AG04449 (cell line): ENCODE results near the gene KRT20.
"Not testable (repeated sequence)": the region's sequence is repeated elsewhere in the genome, so short reads cannot be mapped to it uniquely, and the experiment has no call there.

Experiments
- CTCF ChIA-PET: fragments of 350-600 bp; formaldehyde crosslinking; extraction: SDS; loops from one replicate; lab custom pipeline; 2021; ENCODE audit warnings: antibody characterized with exemption; lab: Yijun Ruan, JAX
- POLR2A ChIA-PET: fragments of 400-600, 350-600 bp; formaldehyde crosslinking; extraction: SDS; loops from one replicate; lab custom pipeline; 2020; ENCODE audit warnings: antibody characterized with exemption, inconsistent platforms; lab: Yijun Ruan, JAX
- DNase-seq: peaks from one replicate; pipeline ENCODE4 v3.0.0-alpha.2; 2010; ENCODE audit warnings: low read depth, low spot score
- H3K4me3 ChIP-seq: 2 replicates; pipeline ENCODE4 v1.5.1; 2011; ENCODE audit warnings: low read depth, mild to moderate bottlenecking, control low read depth, low read length
- TF ChIP-seq, protein P1 (sequence below): IDR thresholded peaks from one replicate; pipeline ENCODE4 v1.5.1; 2011; ENCODE audit warnings: mild to moderate bottlenecking, moderate library complexity, low read length, control low read depth, inconsistent platforms; ENCODE audit not compliant: insufficient read depth; ENCODE audit errors: missing control alignments

KRT20 gene

DNA sequence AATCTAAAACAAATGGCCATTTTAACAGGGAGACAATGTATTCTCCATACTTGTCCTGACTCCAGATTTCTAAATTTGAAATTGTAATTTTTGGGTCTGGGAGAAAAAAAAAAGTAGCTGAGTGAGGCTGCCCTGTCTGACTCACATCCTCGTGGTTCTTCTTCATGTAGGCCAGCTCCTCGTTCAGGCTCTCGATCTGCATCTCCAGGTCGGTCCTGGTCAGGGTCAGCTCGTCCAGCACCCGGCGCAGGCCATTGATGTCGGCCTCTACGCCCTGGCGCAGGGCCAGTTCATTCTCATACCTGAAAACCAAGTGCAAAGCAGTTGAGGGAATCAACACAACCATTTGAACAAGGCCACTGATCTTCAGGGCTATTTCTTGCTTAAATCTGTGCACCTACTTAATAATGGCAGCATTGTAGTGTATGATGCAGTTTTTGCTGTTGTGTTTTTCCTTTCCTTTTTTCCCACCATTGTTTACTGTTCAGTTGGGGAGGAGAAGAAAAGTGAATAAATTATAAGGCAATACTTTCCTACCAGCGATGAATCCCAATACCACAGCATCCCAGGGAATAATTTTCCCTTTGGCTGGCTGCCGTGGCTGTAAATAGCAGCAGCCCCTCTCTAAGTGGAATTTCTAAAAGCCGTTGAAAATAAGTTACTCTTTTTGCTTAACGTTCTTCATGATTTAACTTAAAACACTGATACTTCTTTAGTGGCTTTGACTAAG, 20.2 kb downstream of the KRT20 start:
- no peak overlapping the region for H3K4me3 ChIP-seq
- TF ChIP-seq, protein P1, sequence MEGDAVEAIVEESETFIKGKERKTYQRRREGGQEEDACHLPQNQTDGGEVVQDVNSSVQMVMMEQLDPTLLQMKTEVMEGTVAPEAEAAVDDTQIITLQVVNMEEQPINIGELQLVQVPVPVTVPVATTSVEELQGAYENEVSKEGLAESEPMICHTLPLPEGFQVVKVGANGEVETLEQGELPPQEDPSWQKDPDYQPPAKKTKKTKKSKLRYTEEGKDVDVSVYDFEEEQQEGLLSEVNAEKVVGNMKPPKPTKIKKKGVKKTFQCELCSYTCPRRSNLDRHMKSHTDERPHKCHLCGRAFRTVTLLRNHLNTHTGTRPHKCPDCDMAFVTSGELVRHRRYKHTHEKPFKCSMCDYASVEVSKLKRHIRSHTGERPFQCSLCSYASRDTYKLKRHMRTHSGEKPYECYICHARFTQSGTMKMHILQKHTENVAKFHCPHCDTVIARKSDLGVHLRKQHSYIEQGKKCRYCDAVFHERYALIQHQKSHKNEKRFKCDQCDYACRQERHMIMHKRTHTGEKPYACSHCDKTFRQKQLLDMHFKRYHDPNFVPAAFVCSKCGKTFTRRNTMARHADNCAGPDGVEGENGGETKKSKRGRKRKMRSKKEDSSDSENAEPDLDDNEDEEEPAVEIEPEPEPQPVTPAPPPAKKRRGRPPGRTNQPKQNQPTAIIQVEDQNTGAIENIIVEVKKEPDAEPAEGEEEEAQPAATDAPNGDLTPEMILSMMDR, result no peak
- DNase-seq, result no peak
- ChIA-PET CTCF (interaction anchor here (0.9 to 10.9 kb wide), 4 partner anchors 8 to 796 kb away, joined by 3 to 172 read pairs (median 87); no protein-coding TSS in a partner anchor), POLR2A (no interaction called here)

DNA sequence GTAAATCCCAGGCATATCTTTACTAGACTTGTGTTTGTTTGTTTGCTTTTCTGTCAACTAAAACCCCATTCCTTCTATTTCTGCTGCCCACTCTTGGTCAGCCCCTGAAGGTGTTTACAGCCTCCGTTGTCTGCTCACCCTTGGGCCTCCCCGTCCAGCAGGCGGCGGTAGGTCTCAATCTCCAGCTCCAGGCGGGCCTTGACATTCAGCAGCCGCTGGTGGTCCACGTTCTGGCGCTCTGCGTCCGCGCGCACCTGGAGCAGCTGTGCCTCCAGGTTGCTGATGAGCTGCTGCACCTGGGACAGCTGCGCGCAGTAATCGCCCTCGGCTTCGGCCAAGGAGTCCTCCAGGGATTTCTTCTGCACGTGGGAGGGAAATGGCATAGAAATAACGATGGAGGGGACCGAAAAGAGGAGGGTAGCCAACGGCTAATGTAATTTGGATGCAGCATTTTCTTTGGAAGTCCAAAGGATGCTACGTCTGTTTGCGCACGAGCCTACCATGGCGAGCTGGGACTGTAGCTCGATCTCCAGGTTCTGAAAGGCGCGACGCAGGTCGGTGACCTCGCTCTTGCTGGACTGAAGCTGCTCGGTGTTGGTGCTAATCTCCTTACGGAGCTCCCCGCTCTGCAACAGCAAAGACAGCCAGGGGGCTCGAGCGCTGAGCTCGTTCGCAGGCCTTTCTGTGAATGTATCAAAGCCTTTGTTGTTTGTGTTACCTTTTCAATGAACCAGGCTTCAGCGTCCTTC, 21.9 kb downstream of the KRT20 start:
- TF ChIP-seq, protein P1, result peak; percentile 21
- ChIA-PET CTCF (interaction anchor here (0.8 to 10.9 kb wide), 9 partner anchors 8 to 805 kb away, joined by 3 to 172 read pairs (median 6); no protein-coding TSS in a partner anchor), POLR2A (no interaction called here)
- no peak for DNase-seq
- H3K4me3 ChIP-seq, result no peak overlapping the region

DNA sequence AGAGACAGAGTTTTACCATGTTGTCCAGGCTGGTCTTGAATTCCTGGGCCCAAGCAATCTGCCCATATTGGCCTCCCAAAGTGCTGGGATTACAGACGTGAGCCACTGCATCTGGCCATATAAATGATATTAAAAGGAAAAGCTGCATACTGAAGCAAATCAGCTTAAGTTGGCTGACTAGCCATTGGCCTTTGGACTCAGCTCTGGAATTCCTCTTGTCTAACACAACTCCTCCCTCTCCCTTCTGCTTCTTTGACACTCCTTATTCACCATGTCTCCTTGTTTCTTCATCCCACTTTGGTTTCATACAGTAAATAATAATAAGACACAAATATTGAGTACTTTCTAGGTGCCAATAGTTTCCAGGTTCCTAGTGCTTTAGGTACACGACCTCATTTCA, 25.5 kb downstream of the KRT20 start:
- DNase-seq, result no peak
- H3K4me3 ChIP-seq, result no peak overlapping the region
- TF ChIP-seq, protein P1, result no peak
- ChIA-PET CTCF (interaction anchor here (0.8 to 10.9 kb wide), 10 partner anchors 14 to 808 kb away, joined by 3 to 211 read pairs (median 18); no protein-coding TSS in a partner anchor), POLR2A (no interaction called here)

DNA sequence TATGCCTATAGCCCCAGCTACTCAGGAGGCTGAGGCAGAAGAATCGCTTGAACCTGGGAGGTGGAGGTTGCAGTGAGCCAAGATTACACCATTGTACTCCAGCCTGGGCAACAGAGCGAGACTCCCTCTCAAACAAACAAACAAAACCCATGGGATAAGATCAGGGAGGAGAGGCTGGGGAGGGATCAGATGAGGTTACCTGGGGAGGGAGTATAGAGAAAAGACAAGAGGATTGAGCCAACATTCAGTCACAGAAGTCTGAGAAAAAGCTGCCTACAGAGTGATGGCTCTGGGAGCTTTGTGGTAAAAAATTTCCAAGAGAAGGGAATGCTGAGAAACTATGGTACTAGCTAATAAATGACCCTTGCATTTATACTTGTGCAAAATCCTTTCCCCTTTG, 26.4 kb downstream of the KRT20 start:
- POLR2A ChIA-PET, result interaction anchor here (1.2 kb wide), 1 partner anchor 52 kb away, joined by 3 read pairs; no protein-coding TSS in a partner anchor
- H3K4me3 ChIP-seq, DNase-seq: not testable (repeated sequence)
- CTCF ChIA-PET, result interaction anchor here (0.8 to 10.9 kb wide), 13 partner anchors 15 to 809 kb away, joined by 3 to 211 read pairs (median 4); no protein-coding TSS in a partner anchor

DNA sequence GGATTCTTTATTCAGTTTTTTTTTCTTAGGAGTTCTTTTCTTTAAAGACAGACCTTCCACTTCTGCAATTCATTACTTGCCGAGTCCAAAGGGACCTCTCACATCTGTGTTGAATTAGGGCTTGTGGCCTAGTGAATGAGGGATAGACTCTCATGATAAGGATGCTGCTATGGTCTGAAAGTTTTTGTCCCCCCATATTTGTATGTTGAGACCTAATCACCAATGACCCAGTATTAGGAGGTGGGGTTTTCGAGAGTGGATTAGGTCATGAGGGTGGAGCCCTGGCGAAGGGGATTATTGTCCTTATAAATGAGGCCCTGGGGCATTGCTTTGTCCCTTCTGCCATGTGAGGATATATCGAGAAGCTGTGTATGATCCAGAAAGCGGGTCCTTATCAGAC, 27.5 kb downstream of the KRT20 start:
- TF ChIP-seq, protein P1, result no peak
- POLR2A ChIA-PET, result no interaction called here
- no peak for DNase-seq

DNA sequence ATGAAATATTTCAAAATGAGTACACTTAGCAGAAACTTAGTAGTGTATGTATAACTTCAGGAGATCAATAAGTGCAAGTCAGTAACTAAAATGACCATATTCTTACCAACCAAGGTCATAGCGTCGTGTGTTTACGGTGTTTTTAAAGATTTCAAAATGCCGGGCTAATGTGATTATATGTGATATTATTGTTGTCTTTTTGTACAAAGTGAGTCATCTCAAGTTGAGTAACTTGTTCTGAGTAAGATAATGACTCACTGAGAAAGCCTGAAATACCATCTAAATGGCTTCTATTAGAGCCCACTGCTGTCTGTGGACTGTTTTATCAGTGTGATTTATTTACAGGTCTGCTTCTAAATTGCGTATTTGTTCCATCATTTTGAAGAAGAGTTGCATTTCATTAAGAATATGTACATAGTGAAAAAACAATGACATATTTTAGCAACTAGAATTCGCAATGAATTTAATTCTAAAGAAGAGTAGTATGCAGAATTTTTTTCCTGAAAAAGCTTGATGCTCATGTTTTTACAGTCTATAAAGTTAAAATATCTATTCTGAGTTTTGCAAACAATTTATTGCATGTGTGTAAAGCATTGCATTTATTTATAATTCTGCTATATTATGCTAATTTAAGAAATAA, 30.7 kb downstream of the KRT20 start:
- ChIA-PET POLR2A (no interaction called here), CTCF (interaction anchor here (0.9 to 10.9 kb wide), 14 partner anchors 11 to 813 kb away, joined by 3 to 211 read pairs (median 8); no protein-coding TSS in a partner anchor)
- no peak overlapping the region for H3K4me3 ChIP-seq
- TF ChIP-seq, protein P1, result no peak
- DNase-seq, result peak; percentile 80

More for the DNA sequence above, 27.5 kb downstream of the KRT20 start:
- no peak overlapping the region for H3K4me3 ChIP-seq
- CTCF ChIA-PET, result interaction anchor here (0.8 to 10.9 kb wide), 33 partner anchors 9 to 810 kb away, joined by 3 to 211 read pairs (median 6); partner anchors contain the start of genes KRT12, KRT17 and KRTAP2-3
